GM21723 (cell line): ENCODE results near the gene RNF224.

Source experiments
- ATAC-seq: cut with Tn5 transposase; IDR thresholded peaks from one replicate; pipeline ENCODE4 v1.9.1; 2021; ENCODE audit warnings: mild to moderate bottlenecking, moderate library complexity; ENCODE audit not compliant: unreplicated experiment

The RNF224 gene

DNA sequence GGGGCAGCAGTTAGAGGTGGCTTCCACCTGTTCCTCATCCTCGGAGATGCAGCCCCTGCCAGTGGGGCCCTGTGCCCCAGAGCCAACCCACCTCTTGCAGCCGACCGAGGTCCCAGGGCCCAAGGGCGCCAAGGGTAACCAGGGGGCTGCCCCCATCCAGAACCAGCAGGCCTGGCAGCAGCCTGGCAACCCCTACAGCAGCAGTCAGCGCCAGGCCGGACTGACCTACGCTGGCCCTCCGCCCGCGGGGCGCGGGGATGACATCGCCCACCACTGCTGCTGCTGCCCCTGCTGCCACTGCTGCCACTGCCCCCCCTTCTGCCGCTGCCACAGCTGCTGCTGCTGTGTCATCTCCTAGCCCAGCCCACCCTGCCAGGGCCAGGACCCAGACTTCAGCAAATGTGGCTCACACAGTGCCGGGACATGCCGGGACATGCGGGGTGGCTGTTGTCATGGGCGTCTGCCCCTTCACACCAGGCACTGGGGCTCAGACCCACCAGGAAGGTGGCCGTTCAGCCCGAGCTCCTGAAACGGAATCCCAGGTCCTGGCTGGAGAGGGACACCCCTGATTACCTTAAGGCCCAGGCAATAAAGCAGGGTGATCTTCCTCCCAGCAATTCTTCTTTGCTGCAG, 1.5 kb upstream of the RNF224 start:
- no peak for ATAC-seq

DNA sequence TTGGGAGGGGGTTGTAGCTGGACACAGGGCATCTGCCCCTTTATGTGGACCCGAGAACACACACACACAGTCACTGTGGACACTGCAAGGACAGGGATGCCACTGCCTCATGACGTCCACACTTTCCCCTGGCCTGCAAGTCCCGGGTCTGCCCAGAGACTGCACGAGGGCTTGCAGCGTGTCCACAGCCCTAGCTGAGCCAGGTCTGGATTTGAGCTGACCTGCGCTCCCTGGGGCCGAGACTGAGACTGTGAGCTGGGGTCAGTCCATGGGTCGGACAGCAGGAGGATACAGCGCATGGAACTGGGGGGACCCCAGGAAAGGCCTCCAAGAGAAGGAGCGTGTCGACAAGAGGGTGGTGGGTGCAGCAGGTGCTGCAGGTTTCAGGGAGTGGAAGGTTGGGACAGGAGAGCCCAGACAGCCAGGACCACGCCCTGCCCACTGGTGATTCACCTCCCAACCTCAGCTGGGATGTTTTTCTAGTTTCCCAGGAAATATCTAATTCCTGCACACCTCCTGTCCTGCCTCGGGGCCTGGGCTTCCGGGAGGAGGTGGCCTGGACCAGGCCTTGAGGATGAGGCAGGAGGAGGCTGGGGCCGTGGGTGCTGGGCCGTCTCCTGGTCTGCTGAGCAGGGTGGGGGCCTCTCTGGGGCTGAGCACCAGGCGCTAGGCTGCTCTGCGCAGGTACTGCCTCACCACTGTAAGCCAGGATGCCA, 806 bp upstream of the RNF224 start:
- ATAC-seq = no peak

DNA sequence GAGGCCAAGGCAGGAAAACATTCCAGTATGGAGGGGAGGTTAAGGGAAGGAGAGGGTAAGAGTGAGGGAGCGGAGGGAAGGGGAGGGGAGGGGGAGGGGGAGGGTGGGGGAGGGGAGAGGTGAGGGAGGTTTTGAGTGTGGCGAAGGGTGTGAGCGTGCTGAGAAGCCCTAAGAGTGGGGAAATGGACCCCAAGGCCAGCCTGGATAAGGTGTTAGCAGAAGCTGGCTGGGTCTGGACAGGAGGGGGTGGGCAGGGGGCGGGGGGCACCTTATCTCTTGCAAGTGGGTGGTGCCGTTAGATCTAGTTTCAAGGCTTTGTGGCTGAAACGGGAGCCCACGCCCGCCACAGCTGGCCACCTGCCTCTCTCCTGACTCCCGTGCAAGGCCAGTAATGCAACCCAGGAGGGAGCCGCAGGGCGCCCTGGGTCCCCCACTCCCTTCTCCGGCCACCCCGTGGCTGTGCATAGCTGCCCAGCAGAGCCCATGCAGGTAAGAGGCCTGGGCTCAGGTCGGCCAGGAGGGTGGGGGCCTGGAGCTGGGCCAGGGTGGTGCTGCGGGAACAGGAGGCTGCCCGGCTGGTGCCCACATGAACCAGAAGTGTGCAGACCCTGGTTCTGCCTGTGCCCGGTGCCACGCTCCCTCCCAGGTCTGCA, 677 bp downstream of the RNF224 start:
- no peak for ATAC-seq

DNA sequence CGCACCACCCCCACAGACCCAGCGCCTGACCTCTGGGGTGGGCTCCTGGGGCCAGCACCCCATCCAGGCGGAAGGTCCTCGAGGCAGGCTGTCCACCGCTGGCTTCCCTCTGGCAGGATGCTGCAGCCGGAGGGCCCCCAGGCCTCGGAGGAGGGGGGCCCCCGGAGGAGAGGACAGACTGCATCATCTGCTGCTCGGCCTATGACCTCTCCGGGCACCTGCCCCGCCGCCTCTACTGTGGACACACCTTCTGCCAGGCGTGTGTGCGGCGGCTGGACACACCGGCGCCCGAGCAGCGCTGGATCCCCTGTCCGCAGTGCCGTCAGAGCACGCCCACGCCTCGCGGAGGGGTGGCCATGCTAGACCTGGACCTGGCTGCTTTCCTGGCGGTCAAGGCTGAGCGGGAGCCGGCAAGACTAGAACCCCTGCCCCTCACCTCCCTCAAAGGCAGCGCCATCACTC, 1.2 kb downstream of the RNF224 start:
- ATAC-seq = no peak

DNA sequence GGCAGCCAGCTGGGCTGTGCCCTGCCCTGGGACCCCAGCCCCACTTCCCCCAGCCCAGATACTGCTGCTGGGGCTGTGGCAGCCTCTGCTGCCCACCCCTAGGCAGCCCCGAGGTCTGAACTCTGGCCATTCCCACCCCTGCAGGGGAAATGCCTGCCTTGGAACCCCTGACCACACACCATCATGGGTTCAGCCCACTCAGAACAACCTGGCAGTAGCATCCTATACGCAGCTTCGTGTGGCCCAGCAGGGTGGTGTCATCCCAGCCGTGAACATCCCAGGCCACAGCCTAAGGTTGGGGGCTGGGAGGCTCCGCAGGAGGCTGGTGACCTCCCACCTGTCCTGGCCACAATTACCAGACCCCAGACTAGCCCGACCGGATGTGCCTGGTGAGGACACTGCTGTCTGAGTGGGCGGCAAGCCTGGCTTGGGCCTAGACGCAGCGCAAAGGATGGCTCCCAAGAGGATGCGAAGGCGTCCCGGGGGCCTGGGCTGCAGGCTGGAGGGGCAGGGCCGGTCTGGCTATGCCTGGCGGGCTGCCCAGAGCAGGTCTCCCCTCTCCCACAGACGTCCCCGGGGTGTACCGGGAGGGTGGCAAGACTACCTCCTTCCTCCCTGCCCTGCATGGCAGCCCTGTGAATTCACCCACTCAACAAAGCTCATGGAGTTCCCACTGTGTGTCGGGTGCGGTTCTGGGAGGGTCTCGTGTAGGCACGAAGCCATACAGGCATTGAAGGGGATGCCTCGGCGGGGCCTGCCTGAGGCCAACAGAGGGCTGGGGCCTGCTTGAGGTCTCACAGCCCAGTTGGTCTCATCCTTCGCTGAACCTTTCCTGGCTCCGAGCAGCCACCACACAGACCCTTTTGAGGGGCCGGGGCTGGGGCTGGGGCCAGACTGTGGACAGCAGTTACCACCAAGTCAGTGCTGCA, 1.9 kb downstream of the RNF224 start:
- no peak for ATAC-seq

DNA sequence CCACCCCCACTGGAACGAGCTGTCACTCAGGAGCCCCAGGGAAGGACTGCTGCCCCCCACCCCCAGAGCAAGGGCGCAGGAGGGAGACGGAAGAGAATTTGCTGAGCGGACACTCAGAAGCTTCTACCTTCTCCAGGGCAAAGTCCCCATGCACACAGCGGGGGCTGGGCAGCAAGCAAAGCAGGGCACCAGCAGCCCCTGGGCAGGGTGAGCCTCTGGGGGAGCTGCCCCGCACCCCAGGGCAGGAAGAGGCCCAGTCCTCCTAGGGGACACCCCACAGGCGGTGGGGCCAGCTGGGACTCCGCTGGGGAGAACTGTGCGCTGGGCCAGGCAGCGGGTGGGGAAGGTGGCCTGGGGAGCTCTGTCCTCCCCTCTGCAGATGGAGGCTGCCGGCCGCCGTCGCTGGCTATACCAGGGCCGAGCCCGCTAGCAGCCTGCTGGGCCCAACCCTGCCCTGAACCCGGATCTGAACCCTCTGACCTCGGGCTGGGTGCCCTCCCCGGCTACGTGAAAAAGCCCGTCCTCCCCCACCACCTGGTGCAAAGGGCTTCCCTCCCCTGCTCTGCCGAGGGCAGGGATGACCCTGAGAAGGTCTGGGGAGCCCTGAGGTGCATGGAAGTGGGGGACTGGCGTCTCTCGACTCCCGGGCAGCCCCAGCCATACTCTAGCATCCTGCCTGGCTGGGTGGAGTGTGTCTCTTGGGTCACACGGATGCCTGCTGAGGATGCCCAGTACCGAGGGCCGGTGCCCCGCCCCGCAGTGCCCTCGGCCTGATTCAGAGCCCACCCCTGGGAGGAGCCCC, 2.8 kb downstream of the RNF224 start:
- no peak for ATAC-seq

DNA sequence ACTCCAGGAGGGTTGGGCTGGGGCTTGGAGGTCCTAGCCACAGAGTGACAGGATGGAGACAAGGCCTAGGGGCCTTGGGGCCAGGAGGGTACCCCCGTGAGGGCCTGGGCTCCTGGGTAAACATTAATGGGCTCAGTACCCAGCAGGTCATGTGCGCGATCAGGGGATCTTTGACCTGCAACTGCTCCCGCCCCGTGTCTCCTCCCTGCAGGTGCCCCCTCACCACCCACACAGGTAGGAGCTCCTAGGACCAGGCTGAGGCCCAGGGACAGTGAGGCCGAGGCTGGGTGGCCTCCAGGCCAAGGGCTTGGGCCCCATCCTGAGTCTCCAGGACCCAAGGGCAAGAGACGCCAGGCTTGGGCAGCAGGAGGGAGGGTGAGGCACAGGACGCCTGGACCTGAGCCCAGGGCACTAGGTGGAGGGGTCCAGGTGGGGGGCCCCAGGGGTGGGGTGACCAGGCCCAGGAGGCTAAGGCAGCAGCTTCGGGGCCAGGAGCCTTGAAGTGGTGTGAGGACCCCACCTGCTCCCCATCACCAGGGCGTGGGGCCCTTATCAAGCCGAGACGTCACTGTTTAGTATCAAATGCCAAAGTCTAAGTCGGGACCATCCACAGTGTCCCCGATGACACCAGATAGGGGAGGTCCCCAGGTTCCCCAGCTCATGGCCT, 3.5 kb downstream of the RNF224 start, which contains the start of gene SLC34A3:
Gene SLC34A3, plus strand, starts transcription at position 197 of the 667 bp plus-strand sequence. CDS start 802 bp downstream, outside the sequence.
- no peak for ATAC-seq

DNA sequence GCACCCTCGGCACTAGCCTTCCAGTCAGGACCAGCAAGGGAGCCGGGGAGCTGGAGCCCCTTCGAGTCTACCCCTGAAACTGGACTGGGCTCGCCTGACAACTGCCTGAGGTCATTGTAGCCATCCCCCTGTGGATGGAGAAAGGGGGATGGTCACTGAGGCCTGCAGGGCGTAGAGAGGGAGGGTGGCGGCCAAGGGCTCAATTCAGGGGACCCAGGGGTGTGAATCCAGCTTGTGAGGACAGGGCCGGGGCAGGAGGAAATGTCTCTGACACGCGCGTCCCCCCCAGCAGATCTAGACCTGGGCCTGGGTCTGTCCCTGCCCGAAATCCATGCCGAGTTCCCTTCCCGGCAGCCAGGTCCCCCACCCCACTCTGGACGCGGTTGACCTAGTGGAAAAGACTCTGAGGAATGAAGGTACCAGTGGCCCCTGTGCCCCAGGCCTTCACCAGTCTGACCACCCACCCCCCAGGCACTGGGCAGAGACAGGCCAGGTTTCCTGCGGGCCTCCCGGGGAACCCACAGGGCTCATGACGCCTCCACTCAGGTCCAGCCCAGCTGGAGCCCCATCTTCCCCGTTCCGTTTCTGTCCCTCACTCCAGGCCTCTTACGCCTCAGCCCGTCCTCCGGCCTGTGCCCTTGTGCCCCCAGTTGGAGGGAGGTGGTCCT, 4.2 kb downstream of the RNF224 start:
- ATAC-seq = no peak

DNA sequence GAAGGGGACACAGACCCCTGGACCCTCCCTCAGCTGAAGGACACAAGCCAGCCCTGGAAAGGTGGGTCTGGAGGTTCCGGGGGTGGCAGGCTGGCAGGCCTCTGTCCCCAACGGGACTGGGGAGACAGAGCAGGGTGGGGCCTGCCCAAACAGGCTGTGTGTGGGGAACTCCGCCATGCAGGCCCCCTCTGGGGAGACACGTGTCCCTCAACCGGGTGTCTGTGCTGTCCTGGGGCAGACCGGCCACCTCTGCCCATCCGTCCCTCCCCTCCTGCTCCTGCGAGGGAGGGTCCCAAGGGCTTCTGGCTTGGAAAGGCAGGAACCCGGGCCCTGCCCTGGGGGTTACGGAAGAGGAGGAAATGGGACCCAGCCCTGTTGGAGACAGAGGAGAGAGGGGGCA, 4.8 kb downstream of the RNF224 start:
- no peak for ATAC-seq

DNA sequence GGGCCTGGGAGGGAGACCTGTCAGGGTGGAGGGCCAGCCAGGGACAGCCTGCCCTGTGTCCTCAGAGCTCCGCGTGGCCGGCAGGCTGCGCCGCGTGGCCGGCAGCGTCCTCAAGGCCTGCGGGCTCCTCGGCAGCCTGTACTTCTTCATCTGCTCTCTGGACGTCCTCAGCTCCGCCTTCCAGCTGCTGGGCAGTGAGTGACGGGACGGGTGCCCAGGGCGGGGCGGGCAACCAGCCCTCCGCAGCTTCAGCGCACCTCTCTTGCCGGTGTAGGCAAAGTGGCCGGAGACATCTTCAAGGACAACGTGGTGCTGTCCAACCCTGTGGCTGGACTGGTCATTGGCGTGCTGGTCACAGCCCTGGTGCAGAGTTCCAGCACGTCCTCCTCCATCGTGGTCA, 5.2 kb downstream of the RNF224 start:
- no peak for ATAC-seq

DNA sequence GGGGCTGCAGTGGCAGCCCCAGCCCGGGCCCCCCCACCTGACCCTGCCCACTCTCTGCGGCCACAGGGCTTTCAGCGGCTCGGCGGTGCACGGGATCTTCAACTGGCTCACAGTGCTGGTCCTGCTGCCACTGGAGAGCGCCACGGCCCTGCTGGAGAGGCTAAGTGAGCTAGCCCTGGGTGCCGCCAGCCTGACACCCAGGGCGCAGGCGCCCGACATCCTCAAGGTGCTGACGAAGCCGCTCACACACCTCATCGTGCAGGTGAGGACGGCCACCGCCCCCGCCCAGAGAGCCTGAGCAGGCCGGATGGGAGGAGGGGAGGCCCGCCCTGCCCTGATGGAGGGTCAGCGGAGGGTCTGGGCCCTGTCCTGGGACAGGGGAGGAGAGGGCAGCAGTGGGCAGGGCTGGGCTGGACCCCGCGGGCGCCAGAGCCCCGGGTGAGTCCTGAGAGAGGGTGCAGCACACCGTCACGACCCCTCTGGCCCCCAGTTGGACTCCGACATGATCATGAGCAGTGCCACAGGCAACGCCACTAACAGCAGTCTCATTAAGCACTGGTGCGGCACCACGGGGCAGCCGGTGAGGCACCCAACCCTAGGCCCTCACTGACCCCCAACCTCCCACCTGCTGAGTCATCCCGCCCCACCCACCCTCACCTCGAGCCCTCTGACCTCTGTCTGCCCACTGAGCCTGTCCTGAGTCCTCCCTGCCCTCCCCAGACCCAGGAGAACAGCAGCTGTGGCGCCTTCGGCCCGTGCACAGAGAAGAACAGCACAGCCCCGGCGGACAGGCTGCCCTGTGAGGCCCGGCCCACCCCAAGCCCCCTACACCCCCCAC, 6.1 kb downstream of the RNF224 start:
- ATAC-seq = no peak

DNA sequence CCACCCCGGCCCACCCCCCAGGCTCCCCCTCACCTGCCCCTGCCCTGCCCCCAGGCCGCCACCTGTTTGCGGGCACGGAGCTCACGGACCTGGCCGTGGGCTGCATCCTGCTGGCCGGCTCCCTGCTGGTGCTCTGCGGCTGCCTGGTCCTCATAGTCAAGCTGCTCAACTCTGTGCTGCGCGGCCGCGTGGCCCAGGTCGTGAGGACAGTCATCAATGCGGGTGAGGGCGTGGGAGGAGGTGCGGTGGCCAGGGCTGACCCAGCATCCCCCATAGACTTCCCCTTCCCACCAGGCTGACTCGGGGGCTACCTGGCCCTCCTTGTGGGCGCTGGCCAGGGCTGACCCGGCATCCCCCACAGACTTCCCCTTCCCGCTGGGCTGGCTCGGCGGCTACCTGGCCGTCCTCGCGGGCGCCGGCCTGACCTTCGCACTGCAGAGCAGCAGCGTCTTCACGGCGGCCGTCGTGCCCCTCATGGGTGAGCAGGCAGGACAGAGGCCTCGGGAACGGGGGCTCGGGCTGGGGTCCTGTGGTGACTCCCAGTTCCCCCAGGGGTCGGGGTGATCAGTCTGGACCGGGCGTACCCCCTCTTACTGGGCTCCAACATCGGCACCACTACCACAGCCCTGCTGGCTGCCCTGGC, 6.9 kb downstream of the RNF224 start:
- ATAC-seq = no peak

DNA sequence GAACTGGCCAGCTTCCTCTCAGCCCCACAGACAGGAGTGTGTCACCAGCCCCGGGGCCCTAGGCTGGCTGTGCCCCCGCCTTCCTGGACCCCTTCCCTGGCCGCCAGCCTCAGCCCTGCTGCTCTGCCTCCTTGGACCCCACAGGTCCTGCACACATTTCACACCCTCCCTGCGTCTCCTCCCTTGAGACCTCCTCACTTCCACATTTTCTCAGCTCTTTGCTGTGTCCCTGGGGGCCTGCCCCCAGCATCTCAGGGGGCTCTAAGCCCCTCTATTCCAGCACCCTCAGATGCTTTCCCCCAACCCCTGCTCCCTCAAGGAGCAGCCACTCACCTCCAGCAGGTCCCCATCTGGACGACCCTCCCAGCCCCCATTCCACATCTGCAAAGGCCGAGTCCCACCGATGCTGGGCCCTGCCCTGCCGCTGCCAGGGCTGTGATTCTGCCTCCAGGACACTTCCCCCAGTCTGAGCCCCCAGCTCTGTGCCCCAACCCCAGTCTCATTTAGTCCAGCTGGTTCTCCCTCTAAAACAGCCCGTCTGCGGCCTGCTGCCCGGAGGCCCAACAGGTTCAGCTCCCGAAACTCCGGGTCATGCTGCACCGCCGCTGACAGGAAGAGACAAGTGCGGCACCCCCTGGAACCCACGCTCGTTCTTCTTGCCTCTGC, 7.6 kb downstream of the RNF224 start:
- no peak for ATAC-seq

DNA sequence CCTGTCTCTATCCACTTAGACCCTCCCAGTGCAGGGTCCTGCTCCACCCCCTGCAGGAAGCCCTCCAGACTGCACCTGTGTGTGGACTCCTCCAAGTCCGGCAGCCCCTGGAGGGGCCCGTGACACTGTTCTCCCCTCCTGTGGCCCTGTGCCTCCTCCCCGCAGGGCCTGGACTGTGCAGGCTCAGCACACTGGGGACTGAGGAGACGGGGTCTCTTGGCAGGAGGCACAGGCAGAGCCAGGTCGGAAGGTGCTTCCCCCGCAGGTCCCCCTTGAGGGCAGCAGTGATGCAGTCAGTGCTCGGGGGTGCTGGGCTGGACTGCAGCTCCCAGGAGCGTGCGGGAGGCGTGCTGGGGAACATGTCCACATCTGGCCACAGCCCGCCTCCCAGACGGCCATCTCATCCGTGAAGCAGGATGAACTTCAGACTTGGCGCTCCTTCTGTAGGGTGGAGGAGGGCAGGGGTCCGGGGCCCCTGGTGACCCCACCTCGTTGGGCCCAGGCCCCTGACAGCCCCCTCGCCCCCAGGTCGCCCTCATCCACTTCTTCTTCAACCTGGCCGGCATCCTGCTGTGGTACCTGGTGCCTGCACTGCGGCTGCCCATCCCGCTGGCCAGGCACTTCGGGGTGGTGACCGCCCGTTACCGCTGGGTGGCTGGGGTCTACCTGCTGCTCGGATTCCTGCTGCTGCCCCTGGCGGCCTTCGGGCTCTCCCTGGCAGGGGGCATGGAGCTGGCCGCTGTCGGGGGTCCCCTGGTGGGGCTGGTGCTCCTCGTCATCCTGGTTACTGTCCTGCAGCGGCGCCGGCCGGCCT, 8.3 kb downstream of the RNF224 start:
- no peak for ATAC-seq

DNA sequence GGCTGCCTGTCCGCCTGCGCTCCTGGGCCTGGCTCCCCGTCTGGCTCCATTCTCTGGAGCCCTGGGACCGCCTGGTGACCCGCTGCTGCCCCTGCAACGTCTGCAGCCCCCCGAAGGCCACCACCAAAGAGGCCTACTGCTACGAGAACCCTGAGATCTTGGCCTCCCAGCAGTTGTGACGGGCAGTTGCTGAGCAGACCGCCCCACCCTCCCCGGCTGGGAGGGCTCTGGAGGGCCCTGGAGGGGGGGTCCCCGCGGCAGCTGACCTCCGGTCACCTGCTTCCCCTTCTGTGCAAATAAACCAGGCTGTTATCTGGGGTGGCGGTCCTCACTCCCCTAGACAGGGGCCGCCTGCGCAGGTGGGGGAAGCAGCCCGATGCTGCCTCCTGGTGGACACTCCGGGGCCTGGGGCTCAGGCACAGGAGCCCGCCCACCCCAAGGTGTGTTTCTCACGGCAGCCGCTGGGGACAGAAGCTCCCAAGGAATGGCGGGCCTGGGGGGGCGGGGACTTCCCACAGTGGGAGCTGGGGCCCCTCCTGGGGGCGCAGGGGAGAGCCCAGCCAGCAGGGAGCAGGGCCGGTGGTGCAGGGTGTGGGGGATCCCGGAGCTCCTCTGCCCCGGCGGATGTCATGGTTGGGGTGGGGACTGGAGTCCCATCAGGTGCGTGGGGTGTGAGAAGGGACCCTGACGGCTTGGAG, 9.1 kb downstream of the RNF224 start:
- ATAC-seq = no peak

DNA sequence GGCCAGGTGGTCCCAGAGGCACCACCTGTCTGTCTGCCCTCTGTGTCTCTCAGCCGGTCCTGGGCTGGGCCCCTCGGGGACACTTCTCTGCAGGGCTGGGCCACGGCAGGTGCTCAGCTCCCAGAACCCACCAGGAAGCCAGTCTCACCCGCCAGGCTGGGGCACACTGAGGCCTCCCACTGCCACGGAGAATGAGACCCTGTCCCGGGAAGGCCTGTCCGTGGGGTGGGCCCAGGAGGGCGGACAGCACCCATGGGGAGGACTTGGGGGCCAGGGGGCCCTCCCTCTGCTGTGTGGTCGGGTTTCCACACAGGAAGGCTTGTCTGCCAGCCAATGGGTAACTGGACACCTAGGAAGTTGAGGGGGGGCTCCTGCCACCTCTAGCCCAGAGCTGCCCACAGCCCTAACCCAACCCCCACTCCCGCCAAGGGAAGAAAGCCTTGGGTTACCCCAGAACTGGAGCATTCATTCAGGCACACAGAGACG, 9.7 kb downstream of the RNF224 start:
- no peak for ATAC-seq
